H1 (cell line): ENCODE results near the gene CDRT4. TPM values are rescaled to one million over a fixed set of nuclear protein-coding genes. Genes with fewer than 3 reads are reported as not detected.

ENCODE experiments used
- CTCF ChIA-PET: fragments of 300-600 bp; sonication (Branson Sonifier 250); formaldehyde crosslinking; loops from one replicate; lab custom pipeline; 2021; ENCODE audit not compliant: partially characterized antibody; lab: Charles Lee
- POLR2A ChIA-PET: fragments of 300-600 bp; sonication (Branson Sonifier 250); formaldehyde crosslinking; loops from one replicate; lab custom pipeline; 2021; ENCODE audit warnings: inconsistent platforms; ENCODE audit not compliant: partially characterized antibody; lab: Charles Lee
- DNase-seq, 2 experiments: peaks; one replicate each; pipeline versions ENCODE4 v3.0.0 to v3.0.0-alpha.2; 2010 to 2022; ENCODE audit warnings: low spot score in 2 of 2, low read depth in 1 of 2, mixed read lengths in 1 of 2
- FAIRE-seq: peaks from 2 replicates; lab custom pipeline; 2011; peaks lifted over from hg19 to GRCh38; lab: Jason Lieb, UNC
- H2AFZ ChIP-seq: 2 replicates; pipeline ENCODE4 v1.8.1; 2012; ENCODE audit warnings: low read length, inconsistent platforms
- H2AK5ac ChIP-seq: 2 replicates; pipeline ENCODE4 v1.6.1; 2013; ENCODE audit warnings: low read depth, low read length
- H2BK120ac ChIP-seq: replicated peaks from 2 replicates; pipeline ENCODE3; 2013; ENCODE audit warnings: low read depth, low read length, inconsistent platforms
- H2BK12ac ChIP-seq: 2 replicates; pipeline ENCODE4 v1.6.1; 2013; ENCODE audit warnings: low read depth, low read length
- H2BK15ac ChIP-seq: 2 replicates; pipeline ENCODE4 v1.6.1; 2013; ENCODE audit warnings: low read length
- H2BK20ac ChIP-seq: 2 replicates; pipeline ENCODE4 v1.6.1; 2013; ENCODE audit warnings: low read length
- H2BK5ac ChIP-seq: 2 replicates; pipeline ENCODE4 v1.6.1; 2013; ENCODE audit warnings: low read depth, low read length
- H3K14ac ChIP-seq: 2 replicates; pipeline ENCODE4 v1.6.1; 2013; ENCODE audit warnings: inconsistent platforms; ENCODE audit not compliant: insufficient read length
- H3K18ac ChIP-seq: 2 replicates; pipeline ENCODE4 v1.6.1; 2013; ENCODE audit warnings: low read length; ENCODE audit errors: extremely low read depth
- H3K23ac ChIP-seq: 2 replicates; pipeline ENCODE4 v1.6.1; 2013; ENCODE audit warnings: inconsistent platforms; ENCODE audit not compliant: insufficient read length
- H3K23me2 ChIP-seq: 2 replicates; pipeline ENCODE4 v1.6.1; 2013; ENCODE audit warnings: low read depth, low read length
- H3K27ac ChIP-seq: 2 replicates; pipeline ENCODE4 v1.6.1; 2011; ENCODE audit warnings: low read depth, low read length, inconsistent platforms
- H3K27me3 ChIP-seq, 4 experiments: replicated peaks in 1 of 4; 1 replicate in 1 of 4; 2 replicates in 3 of 4; pipeline versions ENCODE4 v1.6.1 to v1.8.1; 2011 to 2013; ENCODE audit warnings: low read length in 3 of 4, mild to moderate bottlenecking in 3 of 4, inconsistent platforms in 2 of 4, mixed read lengths in 2 of 4, moderate library complexity in 1 of 4; ENCODE audit not compliant: control insufficient read depth in 3 of 4, insufficient read depth in 3 of 4; ENCODE audit errors: extremely low read depth in 1 of 4
- H3K36me3 ChIP-seq, 4 experiments: 2 replicates each; pipeline versions ENCODE4 v1.6.1 to v1.8.1; 2011 to 2013; ENCODE audit warnings: mild to moderate bottlenecking in 4 of 4, low read length in 3 of 4, moderate library complexity in 2 of 4, control low read depth in 1 of 4, inconsistent platforms in 1 of 4; ENCODE audit not compliant: insufficient read depth in 4 of 4, control insufficient read depth in 2 of 4
- H3K4ac ChIP-seq: replicated peaks from 2 replicates; pipeline ENCODE3; 2013; ENCODE audit warnings: low read length, low read depth, mixed read lengths, inconsistent platforms; ENCODE audit not compliant: insufficient read length
- H3K4me1 ChIP-seq, 4 experiments: replicated peaks in 1 of 4; 1 replicate in 1 of 4; 2 replicates in 3 of 4; pipeline versions ENCODE4 v1.6.1 to v1.8.1; 2011 to 2013; ENCODE audit warnings: low read length in 3 of 4, inconsistent platforms in 2 of 4, mixed read lengths in 1 of 4; ENCODE audit not compliant: insufficient read depth in 4 of 4, control insufficient read depth in 3 of 4
- H3K4me2 ChIP-seq, 2 experiments: 2 replicates each; pipeline versions ENCODE4 v1.6.1 to v1.8.1; 2011 to 2013; ENCODE audit warnings: low read depth in 2 of 2, low read length in 2 of 2, control low read depth in 1 of 2, inconsistent platforms in 1 of 2, mild to moderate bottlenecking in 1 of 2; ENCODE audit not compliant: insufficient read depth in 1 of 2
- H3K4me3 ChIP-seq, 4 experiments: fragments of 200-600, 300-600 bp in 1 of 4; sonication (generic), shearing (Covaris generic), sonication (Bioruptor Twin) in 1 of 4; 2 replicates each; pipeline versions ENCODE4 v1.5.1 to v1.8.1; 2011 to 2016; ENCODE audit warnings: low read length in 4 of 4, low read depth in 3 of 4, control low read depth in 2 of 4, inconsistent platforms in 2 of 4, mild to moderate bottlenecking in 2 of 4, mixed read lengths in 1 of 4, moderate library complexity in 1 of 4; ENCODE audit not compliant: insufficient read depth in 2 of 4; ENCODE audit errors: extremely low read depth in 1 of 4
- H3K56ac ChIP-seq: replicated peaks from 2 replicates; pipeline ENCODE3; 2013; ENCODE audit warnings: low read depth, mild to moderate bottlenecking, mixed read lengths, low read length, inconsistent platforms; ENCODE audit not compliant: insufficient read length
- H3K79me1 ChIP-seq: 2 replicates; pipeline ENCODE4 v1.6.1; 2013; ENCODE audit warnings: low read depth, low read length, control low read depth
- H3K79me2 ChIP-seq, 2 experiments: 2 replicates each; pipeline versions ENCODE4 v1.6.1 to v1.8.1; 2012 to 2013; ENCODE audit warnings: low read length in 2 of 2, mild to moderate bottlenecking in 2 of 2, inconsistent platforms in 1 of 2; ENCODE audit not compliant: insufficient read depth in 2 of 2, control insufficient read depth in 1 of 2
- H3K9ac ChIP-seq, 4 experiments: replicated peaks in 1 of 4; 1 replicate in 1 of 4; 2 replicates in 3 of 4; pipeline versions ENCODE4 v1.6.1 to v1.8.1; 2011 to 2013; ENCODE audit warnings: low read depth in 3 of 4, low read length in 3 of 4, control low read depth in 2 of 4, mild to moderate bottlenecking in 2 of 4, moderate library complexity in 2 of 4, inconsistent platforms in 1 of 4; ENCODE audit errors: extremely low read depth in 1 of 4
- H3K9me3 ChIP-seq, 2 experiments: 2 replicates each; pipeline versions ENCODE4 v1.6.1 to v1.8.1; 2012 to 2013; ENCODE audit warnings: mild to moderate bottlenecking in 2 of 2, moderate library complexity in 2 of 2, control low read depth in 1 of 2, inconsistent platforms in 1 of 2, low read depth in 1 of 2, low read length in 1 of 2, mixed read lengths in 1 of 2; ENCODE audit not compliant: insufficient read depth in 2 of 2
- H4K20me1 ChIP-seq, 2 experiments: replicated peaks in 1 of 2; 2 replicates each; pipeline versions ENCODE3 to v1.8.1; 2011 to 2013; ENCODE audit warnings: inconsistent platforms in 2 of 2, low read length in 2 of 2, mild to moderate bottlenecking in 1 of 2; ENCODE audit not compliant: insufficient read depth in 2 of 2, control insufficient read depth in 1 of 2
- H4K5ac ChIP-seq: 2 replicates; pipeline ENCODE4 v1.6.1; 2013; ENCODE audit warnings: low read length, low read depth, mixed read lengths, inconsistent platforms; ENCODE audit not compliant: insufficient read length
- H4K8ac ChIP-seq: 2 replicates; pipeline ENCODE4 v1.8.0; 2013; ENCODE audit warnings: mild to moderate bottlenecking, moderate library complexity, low read length, inconsistent platforms; ENCODE audit not compliant: insufficient read depth; ENCODE audit errors: extremely low read depth
- H4K91ac ChIP-seq: replicated peaks from 2 replicates; pipeline ENCODE3; 2013; ENCODE audit warnings: low read length, mixed read lengths, inconsistent platforms; ENCODE audit not compliant: insufficient read length
- JUN ChIP-seq: IDR thresholded peaks from 2 replicates; pipeline ENCODE4 v1.6.1; 2011; ENCODE audit warnings: low read depth, mild to moderate bottlenecking, improper control_type of control experiment, low read length
- KDM5A ChIP-seq: fragments of 200-600 bp; IDR thresholded peaks from 2 replicates; pipeline ENCODE4 v1.7.1; 2012; ENCODE audit warnings: mild to moderate bottlenecking, low read length, inconsistent platforms, mixed read lengths
- RXRA ChIP-seq: IDR thresholded peaks from 2 replicates; pipeline ENCODE4 v1.6.1; 2011; ENCODE audit warnings: low read depth, mild to moderate bottlenecking, low read length, moderate library complexity; ENCODE audit not compliant: insufficient read depth
- polyA plus RNA-seq, 7 experiments: library from polyadenylated mRNA; depleted of rRNA in 3 of 7; stranded (reverse) in 5 of 7; unstranded in 2 of 7; fragments of >200 nt in 5 of 7; fragments of 200-250 nt in 2 of 7; gene quantifications; 1 replicate in 5 of 7; 2 replicates in 1 of 7; 4 replicates in 1 of 7; pipeline versions ENCODE4 v1.2.1 to v1.2.3, GENCODE V29; 2011 to 2013; ENCODE audit warnings: missing spikeins in 2 of 7, mixed read lengths in 2 of 7
- total RNA-seq: library from RNA; stranded (reverse); fragmentation: NEBNext Ultra II Directional; extraction: Animal tissue kit (Norgen Biotek cat#: 25700); gene quantifications from 2 replicates; pipeline ENCODE4 v1.2.1, GENCODE V29; 2021
- TF ChIP-seq, protein P1 (sequence below): IDR thresholded peaks from 2 replicates; pipeline ENCODE4 v1.6.1; 2012; ENCODE audit warnings: inconsistent platforms

CDRT4 gene
- total and polyA plus RNA-seq, 2 of the 8 experiments (the other 6 are each of a cell fraction or from before 2014, with no cell fraction given) = 2.6 to 5.6 TPM

DNA sequence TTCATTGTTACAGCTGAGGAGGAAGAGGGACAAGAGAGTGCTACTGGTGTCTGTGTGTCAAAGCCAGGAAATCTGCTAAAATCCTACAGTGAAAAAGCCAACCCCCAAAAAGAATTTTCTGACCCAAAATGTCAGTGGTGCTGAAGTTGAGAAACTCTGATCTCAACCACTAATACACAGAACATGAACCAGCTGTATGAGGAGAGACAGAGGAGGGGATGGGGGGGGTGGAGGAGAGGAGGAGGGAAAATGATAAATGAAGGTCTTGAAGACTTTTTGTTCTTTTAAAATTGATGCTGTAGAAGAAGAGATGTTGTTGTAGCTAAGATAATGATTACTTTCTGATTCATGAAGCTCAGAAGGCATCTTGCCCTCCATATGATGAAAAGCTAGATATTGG, 27.4 kb upstream of the CDRT4 start:
- no peak for DNase-seq
- no peak overlapping the region for H2BK5ac ChIP-seq
- no peak overlapping the region for H3K4me2 ChIP-seq
- H3K14ac ChIP-seq = no peak overlapping the region
- H3K4me3 ChIP-seq = no peak overlapping the region
- H3K18ac ChIP-seq = no peak overlapping the region
- no peak overlapping the region for H4K8ac ChIP-seq
- 0 out of 8 replicates have a peak, but pooled peaks cover 0 to 3% (median 1%) of the 10 kb centered on the region in 4 experiments for H3K36me3 ChIP-seq
- no peak overlapping the region for H2BK12ac ChIP-seq
- H3K23ac ChIP-seq = no peak overlapping the region
- H2AFZ ChIP-seq = no peak overlapping the region
- no peaks in the 10 kb centered on the region for H3K79me1 ChIP-seq
- no peak for FAIRE-seq
- H3K23me2 ChIP-seq = no peaks in the 10 kb centered on the region
- no peak overlapping the region for H2AK5ac ChIP-seq
- H4K91ac ChIP-seq = no peak overlapping the region
- ChIA-PET POLR2A (no interaction called here), CTCF (interaction anchor here (0.9 to 3.7 kb wide), 6 partner anchors 8 to 261 kb away, joined by 3 to 15 read pairs (median 6); no protein-coding TSS in a partner anchor)
- H3K27me3 ChIP-seq = no peaks in the 10 kb centered on the region
- TF ChIP-seq KDM5A = no peak
- no peak for TF ChIP-seq JUN
- TF ChIP-seq RXRA = no peak
- TF ChIP-seq, protein P1, sequence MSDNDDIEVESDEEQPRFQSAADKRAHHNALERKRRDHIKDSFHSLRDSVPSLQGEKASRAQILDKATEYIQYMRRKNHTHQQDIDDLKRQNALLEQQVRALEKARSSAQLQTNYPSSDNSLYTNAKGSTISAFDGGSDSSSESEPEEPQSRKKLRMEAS = no peak
- peaks cover 4 to 13% (median 6%) of the 10 kb centered on the region in 4 experiments for H3K4me1 ChIP-seq
- H3K9ac ChIP-seq = no peak overlapping the region
- H3K79me2 ChIP-seq = no peaks in the 10 kb centered on the region
- H3K56ac ChIP-seq = no peak overlapping the region
- H2BK120ac ChIP-seq = no peak overlapping the region
- H2BK20ac ChIP-seq = no peak overlapping the region
- no peaks in the 10 kb centered on the region for H4K20me1 ChIP-seq
- H3K4ac ChIP-seq = no peak overlapping the region
- no peak overlapping the region for H3K27ac ChIP-seq
- H2BK15ac ChIP-seq = no peak overlapping the region
- H4K5ac ChIP-seq = no peak overlapping the region
- H3K9me3 ChIP-seq = no peaks in the 10 kb centered on the region; a peak in 1 of 4 replicates
